WTC11 (cell line): ENCODE data around the gene INVS.

Experiments used
- FOXP1 ChIP-seq: sonication (generic); formaldehyde crosslinking; IDR thresholded peaks from 2 replicates; pipeline ENCODE4 v1.8.0; 2022; ENCODE audit warnings: missing genetic modification reagents, mild to moderate bottlenecking, moderate library complexity, borderline replicate concordance
- ZNF396 ChIP-seq: fragments of 250-450 bp; sonication (Bioruptor Pico); IDR thresholded peaks from 2 replicates; pipeline ENCODE4 v1.8.0; 2021; ENCODE audit warnings: mild to moderate bottlenecking, moderate library complexity, borderline replicate concordance
- TF ChIP-seq, protein P1 (sequence below): fragments of 200-600 bp; IDR thresholded peaks from 2 replicates; pipeline ENCODE4 v1.8.0; 2022; ENCODE audit warnings: antibody characterized with exemption
- TF ChIP-seq, protein P2 (sequence below): sonication (generic); formaldehyde crosslinking; IDR thresholded peaks from 2 replicates; pipeline ENCODE4 v1.8.1; 2023; ENCODE audit warnings: mild to moderate bottlenecking, missing genetic modification reagents, moderate library complexity
- TF ChIP-seq, protein P3 (sequence below): sonication (generic); formaldehyde crosslinking; IDR thresholded peaks from 2 replicates; pipeline ENCODE4 v1.8.1; 2023; ENCODE audit warnings: mild to moderate bottlenecking, missing genetic modification reagents
- TF ChIP-seq, protein P4 (sequence below): sonication (generic); formaldehyde crosslinking; IDR thresholded peaks from 2 replicates; pipeline ENCODE4 v1.8.0; 2022; ENCODE audit warnings: missing genetic modification reagents

DNA sequence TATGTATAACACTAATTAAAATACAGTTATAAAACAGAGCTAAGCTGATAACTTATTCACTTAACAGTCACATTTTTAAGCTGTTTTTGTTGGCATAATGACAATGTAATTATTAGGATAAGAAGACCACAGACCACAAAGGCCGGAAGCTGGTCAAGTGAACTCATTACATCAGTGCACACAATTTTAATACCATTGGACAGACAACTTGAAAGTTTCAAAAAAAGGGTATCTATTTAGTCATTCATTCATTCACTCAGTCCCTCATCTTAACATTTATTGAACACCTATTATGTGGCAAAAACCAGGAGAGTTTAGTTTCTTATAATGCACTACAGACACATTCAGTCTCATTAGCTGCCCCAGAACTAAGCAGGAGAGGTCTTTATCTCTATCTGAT, 11.8 kb upstream of the INVS start:
- TF ChIP-seq, protein P1, sequence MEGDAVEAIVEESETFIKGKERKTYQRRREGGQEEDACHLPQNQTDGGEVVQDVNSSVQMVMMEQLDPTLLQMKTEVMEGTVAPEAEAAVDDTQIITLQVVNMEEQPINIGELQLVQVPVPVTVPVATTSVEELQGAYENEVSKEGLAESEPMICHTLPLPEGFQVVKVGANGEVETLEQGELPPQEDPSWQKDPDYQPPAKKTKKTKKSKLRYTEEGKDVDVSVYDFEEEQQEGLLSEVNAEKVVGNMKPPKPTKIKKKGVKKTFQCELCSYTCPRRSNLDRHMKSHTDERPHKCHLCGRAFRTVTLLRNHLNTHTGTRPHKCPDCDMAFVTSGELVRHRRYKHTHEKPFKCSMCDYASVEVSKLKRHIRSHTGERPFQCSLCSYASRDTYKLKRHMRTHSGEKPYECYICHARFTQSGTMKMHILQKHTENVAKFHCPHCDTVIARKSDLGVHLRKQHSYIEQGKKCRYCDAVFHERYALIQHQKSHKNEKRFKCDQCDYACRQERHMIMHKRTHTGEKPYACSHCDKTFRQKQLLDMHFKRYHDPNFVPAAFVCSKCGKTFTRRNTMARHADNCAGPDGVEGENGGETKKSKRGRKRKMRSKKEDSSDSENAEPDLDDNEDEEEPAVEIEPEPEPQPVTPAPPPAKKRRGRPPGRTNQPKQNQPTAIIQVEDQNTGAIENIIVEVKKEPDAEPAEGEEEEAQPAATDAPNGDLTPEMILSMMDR = no peak
- TF ChIP-seq, protein P2, sequence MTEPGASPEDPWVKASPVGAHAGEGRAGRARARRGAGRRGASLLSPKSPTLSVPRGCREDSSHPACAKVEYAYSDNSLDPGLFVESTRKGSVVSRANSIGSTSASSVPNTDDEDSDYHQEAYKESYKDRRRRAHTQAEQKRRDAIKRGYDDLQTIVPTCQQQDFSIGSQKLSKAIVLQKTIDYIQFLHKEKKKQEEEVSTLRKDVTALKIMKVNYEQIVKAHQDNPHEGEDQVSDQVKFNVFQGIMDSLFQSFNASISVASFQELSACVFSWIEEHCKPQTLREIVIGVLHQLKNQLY (CRISPR knock-in tag) = no peak
- TF ChIP-seq, protein P3, sequence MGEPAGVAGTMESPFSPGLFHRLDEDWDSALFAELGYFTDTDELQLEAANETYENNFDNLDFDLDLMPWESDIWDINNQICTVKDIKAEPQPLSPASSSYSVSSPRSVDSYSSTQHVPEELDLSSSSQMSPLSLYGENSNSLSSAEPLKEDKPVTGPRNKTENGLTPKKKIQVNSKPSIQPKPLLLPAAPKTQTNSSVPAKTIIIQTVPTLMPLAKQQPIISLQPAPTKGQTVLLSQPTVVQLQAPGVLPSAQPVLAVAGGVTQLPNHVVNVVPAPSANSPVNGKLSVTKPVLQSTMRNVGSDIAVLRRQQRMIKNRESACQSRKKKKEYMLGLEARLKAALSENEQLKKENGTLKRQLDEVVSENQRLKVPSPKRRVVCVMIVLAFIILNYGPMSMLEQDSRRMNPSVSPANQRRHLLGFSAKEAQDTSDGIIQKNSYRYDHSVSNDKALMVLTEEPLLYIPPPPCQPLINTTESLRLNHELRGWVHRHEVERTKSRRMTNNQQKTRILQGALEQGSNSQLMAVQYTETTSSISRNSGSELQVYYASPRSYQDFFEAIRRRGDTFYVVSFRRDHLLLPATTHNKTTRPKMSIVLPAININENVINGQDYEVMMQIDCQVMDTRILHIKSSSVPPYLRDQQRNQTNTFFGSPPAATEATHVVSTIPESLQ (CRISPR knock-in tag) = no peak
- TF ChIP-seq, protein P4, sequence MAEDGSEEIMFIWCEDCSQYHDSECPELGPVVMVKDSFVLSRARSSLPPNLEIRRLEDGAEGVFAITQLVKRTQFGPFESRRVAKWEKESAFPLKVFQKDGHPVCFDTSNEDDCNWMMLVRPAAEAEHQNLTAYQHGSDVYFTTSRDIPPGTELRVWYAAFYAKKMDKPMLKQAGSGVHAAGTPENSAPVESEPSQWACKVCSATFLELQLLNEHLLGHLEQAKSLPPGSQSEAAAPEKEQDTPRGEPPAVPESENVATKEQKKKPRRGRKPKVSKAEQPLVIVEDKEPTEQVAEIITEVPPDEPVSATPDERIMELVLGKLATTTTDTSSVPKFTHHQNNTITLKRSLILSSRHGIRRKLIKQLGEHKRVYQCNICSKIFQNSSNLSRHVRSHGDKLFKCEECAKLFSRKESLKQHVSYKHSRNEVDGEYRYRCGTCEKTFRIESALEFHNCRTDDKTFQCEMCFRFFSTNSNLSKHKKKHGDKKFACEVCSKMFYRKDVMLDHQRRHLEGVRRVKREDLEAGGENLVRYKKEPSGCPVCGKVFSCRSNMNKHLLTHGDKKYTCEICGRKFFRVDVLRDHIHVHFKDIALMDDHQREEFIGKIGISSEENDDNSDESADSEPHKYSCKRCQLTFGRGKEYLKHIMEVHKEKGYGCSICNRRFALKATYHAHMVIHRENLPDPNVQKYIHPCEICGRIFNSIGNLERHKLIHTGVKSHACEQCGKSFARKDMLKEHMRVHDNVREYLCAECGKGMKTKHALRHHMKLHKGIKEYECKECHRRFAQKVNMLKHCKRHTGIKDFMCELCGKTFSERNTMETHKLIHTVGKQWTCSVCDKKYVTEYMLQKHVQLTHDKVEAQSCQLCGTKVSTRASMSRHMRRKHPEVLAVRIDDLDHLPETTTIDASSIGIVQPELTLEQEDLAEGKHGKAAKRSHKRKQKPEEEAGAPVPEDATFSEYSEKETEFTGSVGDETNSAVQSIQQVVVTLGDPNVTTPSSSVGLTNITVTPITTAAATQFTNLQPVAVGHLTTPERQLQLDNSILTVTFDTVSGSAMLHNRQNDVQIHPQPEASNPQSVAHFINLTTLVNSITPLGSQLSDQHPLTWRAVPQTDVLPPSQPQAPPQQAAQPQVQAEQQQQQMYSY = no peak
- TF ChIP-seq ZNF396 (CRISPR knock-in tag) (no peak), FOXP1 (CRISPR knock-in tag) (no peak)
